A549 treated with dexamethasone at 1 μM for 4 hours (cell line): Measurements from ENCODE around the gene SLC24A5. TPM values are rescaled to one million over a fixed set of nuclear protein-coding genes. Genes with fewer than 3 reads are reported as not detected.

ENCODE experiments used
- total RNA-seq: library from RNA; stranded (reverse); fragments of 200-300 nt; extraction: Qiagen RNA extraction; gene quantifications from 5 replicates; pipeline ENCODE4 v1.2.3, GENCODE V29; 2022

Gene SLC24A5
- total RNA-seq: not detected in 5 replicates

GRCh38 chr15:48120745-48121144 lies at the start of gene SLC24A5:
TSS of gene SLC24A5 (plus strand) at chr15:48120990. CDS start at chr15:48121045, 55 bp downstream.

GRCh38 chr15:48177766-48178647 lies 57.2 kb downstream of the SLC24A5 start, which contains the start of gene MYEF2:
TSS of gene MYEF2 (minus strand) at chr15:48178295. CDS start at chr15:48178237, 58 bp downstream.

GRCh38 chr15:48191574-48192225 lies 70.9 kb downstream of the SLC24A5 start, which contains the start of gene CTXN2:
TSS of gene CTXN2 (plus strand) at chr15:48191665. CDS start at chr15:48201301, 9,636 bp downstream.

Other genes starting within 250 kb of the SLC24A5 start
- 12.8 to 17.4 TPM (median 15.6 TPM) in 5 replicates for gene MYEF2, start 57.3 kb downstream of the SLC24A5 start, total RNA-seq
- 0.02 to 0.05 TPM (median 0.03 TPM) in 3 of 5 replicates, not detected in the others for gene CTXN2, start 70.7 kb downstream of the SLC24A5 start, total RNA-seq
- gene SLC12A1, start 85.3 kb downstream of the SLC24A5 start, total RNA-seq: not detected in 5 replicates
- 101 to 105 TPM (median 102 TPM) in 5 replicates for gene DUT, start 210.4 kb downstream of the SLC24A5 start, total RNA-seq